H1 (cell line): Measurements from ENCODE around the gene CTTNBP2NL. TPM values are rescaled to one million over a fixed set of nuclear protein-coding genes. Genes with fewer than 3 reads are reported as not detected.
"Not testable (repeated sequence)": the region's sequence is repeated elsewhere in the genome, so short reads cannot be mapped to it uniquely, and the experiment has no call there.

Experiments
- CTCF ChIA-PET: fragments of 300-600 bp; sonication (Branson Sonifier 250); formaldehyde crosslinking; loops from one replicate; lab custom pipeline; 2021; ENCODE audit not compliant: partially characterized antibody; lab: Charles Lee
- POLR2A ChIA-PET: fragments of 300-600 bp; sonication (Branson Sonifier 250); formaldehyde crosslinking; loops from one replicate; lab custom pipeline; 2021; ENCODE audit warnings: inconsistent platforms; ENCODE audit not compliant: partially characterized antibody; lab: Charles Lee
- DNase-seq, 2 experiments: peaks; one replicate each; pipeline versions ENCODE4 v3.0.0 to v3.0.0-alpha.2; 2010 to 2022; ENCODE audit warnings: low spot score in 2 of 2, low read depth in 1 of 2, mixed read lengths in 1 of 2
- FAIRE-seq: peaks from 2 replicates; lab custom pipeline; 2011; peaks lifted over from hg19 to GRCh38; lab: Jason Lieb, UNC
- H2AFZ ChIP-seq: 2 replicates; pipeline ENCODE4 v1.8.1; 2012; ENCODE audit warnings: low read length, inconsistent platforms
- H2AK5ac ChIP-seq: 2 replicates; pipeline ENCODE4 v1.6.1; 2013; ENCODE audit warnings: low read depth, low read length
- H2BK120ac ChIP-seq: replicated peaks from 2 replicates; pipeline ENCODE3; 2013; ENCODE audit warnings: low read depth, low read length, inconsistent platforms
- H2BK12ac ChIP-seq: 2 replicates; pipeline ENCODE4 v1.6.1; 2013; ENCODE audit warnings: low read depth, low read length
- H2BK15ac ChIP-seq: 2 replicates; pipeline ENCODE4 v1.6.1; 2013; ENCODE audit warnings: low read length
- H2BK20ac ChIP-seq: 2 replicates; pipeline ENCODE4 v1.6.1; 2013; ENCODE audit warnings: low read length
- H2BK5ac ChIP-seq: 2 replicates; pipeline ENCODE4 v1.6.1; 2013; ENCODE audit warnings: low read depth, low read length
- H3K14ac ChIP-seq: 2 replicates; pipeline ENCODE4 v1.6.1; 2013; ENCODE audit warnings: inconsistent platforms; ENCODE audit not compliant: insufficient read length
- H3K18ac ChIP-seq: 2 replicates; pipeline ENCODE4 v1.6.1; 2013; ENCODE audit warnings: low read length; ENCODE audit errors: extremely low read depth
- H3K23ac ChIP-seq: 2 replicates; pipeline ENCODE4 v1.6.1; 2013; ENCODE audit warnings: inconsistent platforms; ENCODE audit not compliant: insufficient read length
- H3K23me2 ChIP-seq: 2 replicates; pipeline ENCODE4 v1.6.1; 2013; ENCODE audit warnings: low read depth, low read length
- H3K27ac ChIP-seq: 2 replicates; pipeline ENCODE4 v1.6.1; 2011; ENCODE audit warnings: low read depth, low read length, inconsistent platforms
- H3K27me3 ChIP-seq, 4 experiments: replicated peaks in 1 of 4; 1 replicate in 1 of 4; 2 replicates in 3 of 4; pipeline versions ENCODE4 v1.6.1 to v1.8.1; 2011 to 2013; ENCODE audit warnings: low read length in 3 of 4, mild to moderate bottlenecking in 3 of 4, inconsistent platforms in 2 of 4, mixed read lengths in 2 of 4, moderate library complexity in 1 of 4; ENCODE audit not compliant: control insufficient read depth in 3 of 4, insufficient read depth in 3 of 4; ENCODE audit errors: extremely low read depth in 1 of 4
- H3K36me3 ChIP-seq, 4 experiments: 2 replicates each; pipeline versions ENCODE4 v1.6.1 to v1.8.1; 2011 to 2013; ENCODE audit warnings: mild to moderate bottlenecking in 4 of 4, low read length in 3 of 4, moderate library complexity in 2 of 4, control low read depth in 1 of 4, inconsistent platforms in 1 of 4; ENCODE audit not compliant: insufficient read depth in 4 of 4, control insufficient read depth in 2 of 4
- H3K4ac ChIP-seq: replicated peaks from 2 replicates; pipeline ENCODE3; 2013; ENCODE audit warnings: low read length, low read depth, mixed read lengths, inconsistent platforms; ENCODE audit not compliant: insufficient read length
- H3K4me1 ChIP-seq, 4 experiments: replicated peaks in 1 of 4; 1 replicate in 1 of 4; 2 replicates in 3 of 4; pipeline versions ENCODE4 v1.6.1 to v1.8.1; 2011 to 2013; ENCODE audit warnings: low read length in 3 of 4, inconsistent platforms in 2 of 4, mixed read lengths in 1 of 4; ENCODE audit not compliant: insufficient read depth in 4 of 4, control insufficient read depth in 3 of 4
- H3K4me2 ChIP-seq, 2 experiments: 2 replicates each; pipeline versions ENCODE4 v1.6.1 to v1.8.1; 2011 to 2013; ENCODE audit warnings: low read depth in 2 of 2, low read length in 2 of 2, control low read depth in 1 of 2, inconsistent platforms in 1 of 2, mild to moderate bottlenecking in 1 of 2; ENCODE audit not compliant: insufficient read depth in 1 of 2
- H3K4me3 ChIP-seq, 4 experiments: fragments of 200-600, 300-600 bp in 1 of 4; sonication (generic), shearing (Covaris generic), sonication (Bioruptor Twin) in 1 of 4; 2 replicates each; pipeline versions ENCODE4 v1.5.1 to v1.8.1; 2011 to 2016; ENCODE audit warnings: low read length in 4 of 4, low read depth in 3 of 4, control low read depth in 2 of 4, inconsistent platforms in 2 of 4, mild to moderate bottlenecking in 2 of 4, mixed read lengths in 1 of 4, moderate library complexity in 1 of 4; ENCODE audit not compliant: insufficient read depth in 2 of 4; ENCODE audit errors: extremely low read depth in 1 of 4
- H3K56ac ChIP-seq: replicated peaks from 2 replicates; pipeline ENCODE3; 2013; ENCODE audit warnings: low read depth, mild to moderate bottlenecking, mixed read lengths, low read length, inconsistent platforms; ENCODE audit not compliant: insufficient read length
- H3K79me1 ChIP-seq: 2 replicates; pipeline ENCODE4 v1.6.1; 2013; ENCODE audit warnings: low read depth, low read length, control low read depth
- H3K79me2 ChIP-seq, 2 experiments: 2 replicates each; pipeline versions ENCODE4 v1.6.1 to v1.8.1; 2012 to 2013; ENCODE audit warnings: low read length in 2 of 2, mild to moderate bottlenecking in 2 of 2, inconsistent platforms in 1 of 2; ENCODE audit not compliant: insufficient read depth in 2 of 2, control insufficient read depth in 1 of 2
- H3K9ac ChIP-seq, 4 experiments: replicated peaks in 1 of 4; 1 replicate in 1 of 4; 2 replicates in 3 of 4; pipeline versions ENCODE4 v1.6.1 to v1.8.1; 2011 to 2013; ENCODE audit warnings: low read depth in 3 of 4, low read length in 3 of 4, control low read depth in 2 of 4, mild to moderate bottlenecking in 2 of 4, moderate library complexity in 2 of 4, inconsistent platforms in 1 of 4; ENCODE audit errors: extremely low read depth in 1 of 4
- H3K9me3 ChIP-seq, 2 experiments: 2 replicates each; pipeline versions ENCODE4 v1.6.1 to v1.8.1; 2012 to 2013; ENCODE audit warnings: mild to moderate bottlenecking in 2 of 2, moderate library complexity in 2 of 2, control low read depth in 1 of 2, inconsistent platforms in 1 of 2, low read depth in 1 of 2, low read length in 1 of 2, mixed read lengths in 1 of 2; ENCODE audit not compliant: insufficient read depth in 2 of 2
- H4K20me1 ChIP-seq, 2 experiments: replicated peaks in 1 of 2; 2 replicates each; pipeline versions ENCODE3 to v1.8.1; 2011 to 2013; ENCODE audit warnings: inconsistent platforms in 2 of 2, low read length in 2 of 2, mild to moderate bottlenecking in 1 of 2; ENCODE audit not compliant: insufficient read depth in 2 of 2, control insufficient read depth in 1 of 2
- H4K5ac ChIP-seq: 2 replicates; pipeline ENCODE4 v1.6.1; 2013; ENCODE audit warnings: low read length, low read depth, mixed read lengths, inconsistent platforms; ENCODE audit not compliant: insufficient read length
- H4K8ac ChIP-seq: 2 replicates; pipeline ENCODE4 v1.8.0; 2013; ENCODE audit warnings: mild to moderate bottlenecking, moderate library complexity, low read length, inconsistent platforms; ENCODE audit not compliant: insufficient read depth; ENCODE audit errors: extremely low read depth
- H4K91ac ChIP-seq: replicated peaks from 2 replicates; pipeline ENCODE3; 2013; ENCODE audit warnings: low read length, mixed read lengths, inconsistent platforms; ENCODE audit not compliant: insufficient read length
- WGBS, 2 experiments: shearing (Covaris generic) in 1 of 2; methylation state at CpG; one replicate each; pipeline versions ENCODE4 v1.1.6 to v1.1.7; 2013 to 2015; ENCODE audit warnings: low lambda C conversion rate in 2 of 2, mixed read lengths in 2 of 2, inconsistent platforms in 1 of 2, low coverage in 1 of 2, missing lambda C conversion rate in 1 of 2; ENCODE audit not compliant: insufficient replicate concordance in 2 of 2, insufficient coverage in 1 of 2, insufficient read length in 1 of 2; ENCODE audit errors: extremely low coverage in 1 of 2, missing lambda C conversion rate in 1 of 2; 5-methylcytosine and 5-hydroxymethylcytosine counted together
- polyA plus RNA-seq, 7 experiments: library from polyadenylated mRNA; depleted of rRNA in 3 of 7; stranded (reverse) in 5 of 7; unstranded in 2 of 7; fragments of >200 nt in 5 of 7; fragments of 200-250 nt in 2 of 7; gene quantifications; 1 replicate in 5 of 7; 2 replicates in 1 of 7; 4 replicates in 1 of 7; pipeline versions ENCODE4 v1.2.1 to v1.2.3, GENCODE V29; 2011 to 2013; ENCODE audit warnings: missing spikeins in 2 of 7, mixed read lengths in 2 of 7
- total RNA-seq: library from RNA; stranded (reverse); fragmentation: NEBNext Ultra II Directional; extraction: Animal tissue kit (Norgen Biotek cat#: 25700); gene quantifications from 2 replicates; pipeline ENCODE4 v1.2.1, GENCODE V29; 2021

The CTTNBP2NL gene
- total and polyA plus RNA-seq, 2 of the 8 experiments (the other 6 are each of a cell fraction or from before 2014, with no cell fraction given): 6.4 to 35.1 TPM

DNA sequence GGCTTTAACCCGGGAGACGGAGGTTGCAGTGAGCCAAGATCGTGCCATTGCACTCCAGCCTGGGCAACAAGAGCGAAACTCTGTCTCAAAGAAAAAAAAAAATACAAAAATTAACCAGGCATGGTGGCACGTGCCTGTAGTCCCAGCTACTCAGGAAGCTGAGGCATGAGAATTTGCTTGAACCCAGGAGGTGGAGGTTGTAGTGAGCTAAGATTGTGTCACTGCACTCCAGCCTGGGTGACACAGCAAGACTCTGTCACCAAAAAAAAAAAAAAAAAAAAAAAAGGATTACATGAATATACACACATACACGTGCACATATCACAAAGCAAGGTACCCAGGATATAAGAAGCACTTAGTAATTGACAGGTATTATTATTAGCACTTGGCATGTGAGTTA is 4.7 kb downstream of the CTTNBP2NL start:
- not testable (repeated sequence) for H2AFZ ChIP-seq, H3K4ac ChIP-seq, H3K36me3 ChIP-seq, H3K56ac ChIP-seq, H2BK15ac ChIP-seq, H3K14ac ChIP-seq, H4K5ac ChIP-seq, H3K23me2 ChIP-seq, H3K79me1 ChIP-seq, DNase-seq, H2BK5ac ChIP-seq, H3K9me3 ChIP-seq, H3K9ac ChIP-seq, H3K18ac ChIP-seq, H3K27ac ChIP-seq, FAIRE-seq, H3K23ac ChIP-seq, H3K4me2 ChIP-seq, H4K8ac ChIP-seq, H4K91ac ChIP-seq, H2BK20ac ChIP-seq, H2BK12ac ChIP-seq, H3K27me3 ChIP-seq, H2AK5ac ChIP-seq, H2BK120ac ChIP-seq, H3K4me3 ChIP-seq
- Histone ChIP-seq H4K20me1 (peaks cover 14 to 18% of the 10 kb centered on the region in 2 experiments), H3K79me2 (peaks cover 13 to 87% of the 10 kb centered on the region in 2 experiments; a peak in 3 of 4 replicates), H3K4me1 (peaks cover 1 to 21% (median 10%) of the 10 kb centered on the region in 4 experiments; a peak in 6 of 7 replicates)
- ChIA-PET CTCF (interaction anchor here (0.7 to 3.0 kb wide), 4 partner anchors 9 to 343 kb away, joined by 3 to 13 read pairs (median 4); no protein-coding TSS in a partner anchor), POLR2A (interaction anchor here (0.8 to 1.8 kb wide), 4 partner anchors 9 to 273 kb away, joined by 3 read pairs; partner anchors contain the start of gene MOV10)
- 91% methylated on average over 6 of the region's 6 CpGs; no CpG with 5 or more reads in 1 of the 2 experiments for WGBS, 2 experiments
